ENCODE results near the gene PITPNM2.

GRCh38 chr12:123131879-123132402 lies 18.9 kb downstream of the PITPNM2 start:
- TF ChIP-seq, protein P1, sequence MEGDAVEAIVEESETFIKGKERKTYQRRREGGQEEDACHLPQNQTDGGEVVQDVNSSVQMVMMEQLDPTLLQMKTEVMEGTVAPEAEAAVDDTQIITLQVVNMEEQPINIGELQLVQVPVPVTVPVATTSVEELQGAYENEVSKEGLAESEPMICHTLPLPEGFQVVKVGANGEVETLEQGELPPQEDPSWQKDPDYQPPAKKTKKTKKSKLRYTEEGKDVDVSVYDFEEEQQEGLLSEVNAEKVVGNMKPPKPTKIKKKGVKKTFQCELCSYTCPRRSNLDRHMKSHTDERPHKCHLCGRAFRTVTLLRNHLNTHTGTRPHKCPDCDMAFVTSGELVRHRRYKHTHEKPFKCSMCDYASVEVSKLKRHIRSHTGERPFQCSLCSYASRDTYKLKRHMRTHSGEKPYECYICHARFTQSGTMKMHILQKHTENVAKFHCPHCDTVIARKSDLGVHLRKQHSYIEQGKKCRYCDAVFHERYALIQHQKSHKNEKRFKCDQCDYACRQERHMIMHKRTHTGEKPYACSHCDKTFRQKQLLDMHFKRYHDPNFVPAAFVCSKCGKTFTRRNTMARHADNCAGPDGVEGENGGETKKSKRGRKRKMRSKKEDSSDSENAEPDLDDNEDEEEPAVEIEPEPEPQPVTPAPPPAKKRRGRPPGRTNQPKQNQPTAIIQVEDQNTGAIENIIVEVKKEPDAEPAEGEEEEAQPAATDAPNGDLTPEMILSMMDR (optimal IDR thresholded peaks at IDR 0.05 in 1 of 3, IDR thresholded peaks at IDR 0.05 in 1 of 3, conservative IDR thresholded peaks at IDR 0.05 in 1 of 3; ENCODE audit: extremely low read depth in 1 of 3, insufficient read depth in 2 of 3, low read length in 3 of 3) = no peak
- TF ChIP-seq EZH2 (IDR thresholded peaks at IDR 0.05; ENCODE audit: low read length) = no peak
